ENCODE results near the gene OXLD1. TPM values are rescaled to one million over a fixed set of nuclear protein-coding genes. Genes with fewer than 3 reads are reported as not detected.

The OXLD1 gene
- total and polyA plus RNA-seq, 2 experiments from 2014 or later = 48.5 to 49.3 TPM

DNA sequence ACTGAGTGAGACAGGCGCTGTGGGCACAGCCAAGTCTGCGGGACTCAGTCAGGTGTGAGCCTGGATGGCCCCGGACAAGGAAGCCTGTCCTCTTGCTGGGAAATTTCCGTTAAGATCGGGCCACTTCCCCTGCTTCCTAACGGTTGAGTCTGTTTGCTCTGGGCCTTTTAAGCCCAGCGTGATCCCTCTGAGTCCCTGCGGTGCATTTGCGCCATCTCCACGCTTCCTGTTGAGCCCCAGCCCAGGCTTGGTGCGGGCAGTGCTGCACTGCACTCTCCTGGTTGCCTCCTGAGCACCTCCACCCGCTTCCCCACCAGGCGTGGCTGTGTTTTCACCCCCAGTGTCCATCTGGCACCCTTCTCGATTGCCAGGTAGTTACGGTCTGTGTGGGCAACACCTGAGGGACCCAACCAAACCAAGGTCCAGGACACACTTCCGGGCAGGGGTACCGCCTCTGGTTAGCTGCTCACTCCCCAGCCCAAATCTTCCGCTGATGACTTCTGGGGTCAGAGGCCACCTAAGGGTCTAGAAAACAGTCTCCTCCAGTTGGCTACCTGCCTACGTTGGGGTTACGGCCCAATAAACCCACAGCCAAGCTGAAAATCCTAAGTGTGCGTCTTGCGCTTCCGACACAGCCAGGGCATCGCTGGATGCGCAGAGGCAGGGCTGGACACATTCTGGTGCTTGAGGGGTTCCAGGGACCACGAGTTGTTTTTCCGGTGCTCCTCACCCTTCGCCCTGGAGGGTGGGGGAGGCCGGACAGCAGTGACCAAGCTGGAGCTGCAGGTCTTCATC, 44.3 kb upstream of the OXLD1 start:
- Histone ChIP-seq H3K9me2 (ENCODE audit: insufficient read depth) (no peaks in the 10 kb centered on the region), H2AFZ (no peak overlapping the region), H4K20me1 (ENCODE audit: insufficient read depth) (no peaks in the 10 kb centered on the region), H3K9ac (peak overlapping the region; percentile 58), H3K4me2 (ENCODE audit: unreplicated experiment) (peak overlapping the region; percentile 82), H3K36me3 (ENCODE audit: low read depth) (no peaks in the 10 kb centered on the region; the same call in 1 of the 2 replicates), H3K9me3 (ENCODE audit: low read depth) (no peaks in the 10 kb centered on the region), H3K27me3 (replicated peaks; ENCODE audit: insufficient read depth) (no peaks in the 10 kb centered on the region), H3F3A (ENCODE audit: insufficient read depth) (no peaks in the 10 kb centered on the region), H3K27ac (no peak overlapping the region), H3K4me1 (ENCODE audit: insufficient read depth) (peaks cover 16% of the 10 kb centered on the region), H3K4me3 (0 out of 2 replicates have a peak overlapping the region, but pooled peaks have one; percentile 76), H3K79me2 (ENCODE audit: insufficient read depth) (0 out of 2 replicates have a peak, but pooled peaks cover under 1% of the 10 kb centered on the region)
- peak; percentile 64 for DNase-seq
- in situ Hi-C loops (cut with MboI) = no loop called here
- WGBS, 2 experiments (ENCODE audit: low coverage in 1 of 2, low lambda C conversion rate in 2 of 2, missing lambda C conversion rate in 2 of 2) = 7 to 9% methylated on average over 29 of the region's 29 CpGs
- TF ChIP-seq EZH2 (IDR thresholded peaks at IDR 0.05; ENCODE audit: insufficient read depth, poor library complexity, severe bottlenecking) (no peak), EZH2phosphoT487 (IDR thresholded peaks at IDR 0.05; ENCODE audit: insufficient read depth, low read depth) (no peak)

DNA sequence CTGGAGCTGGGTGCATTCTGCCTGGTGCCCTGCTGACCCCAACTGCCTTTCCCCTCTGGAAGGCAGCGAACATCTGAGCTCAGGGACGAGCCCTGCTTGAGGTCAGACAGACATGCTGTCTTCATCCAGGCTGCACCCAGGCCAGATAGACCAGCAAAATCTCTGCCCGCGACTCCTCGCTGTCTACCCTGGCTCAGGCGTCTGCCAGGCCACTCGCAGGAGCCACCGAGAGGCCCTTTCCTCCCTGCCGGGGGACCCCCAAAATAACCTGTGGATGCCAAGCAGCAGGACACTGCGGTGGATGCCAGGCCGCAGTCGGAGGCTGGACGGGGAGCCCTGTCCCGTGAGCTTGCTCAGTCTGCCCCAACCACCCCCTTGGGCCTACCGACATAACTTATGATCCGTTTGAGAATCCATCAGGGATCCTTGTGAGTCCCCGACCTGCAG, 42.4 kb upstream of the OXLD1 start:
- Histone ChIP-seq H3K9ac (no peak overlapping the region), H4K20me1 (ENCODE audit: insufficient read depth) (no peaks in the 10 kb centered on the region), H3K9me3 (ENCODE audit: low read depth) (no peaks in the 10 kb centered on the region), H3F3A (ENCODE audit: insufficient read depth) (no peaks in the 10 kb centered on the region), H3K4me1 (ENCODE audit: insufficient read depth) (peaks cover 22% of the 10 kb centered on the region), H3K4me3 (no peak overlapping the region), H3K4me2 (ENCODE audit: unreplicated experiment) (no peak overlapping the region), H3K27ac (no peak overlapping the region), H3K79me2 (ENCODE audit: insufficient read depth) (peaks cover 20% of the 10 kb centered on the region), H2AFZ (no peak overlapping the region), H3K27me3 (replicated peaks; ENCODE audit: insufficient read depth) (no peaks in the 10 kb centered on the region), H3K9me2 (ENCODE audit: insufficient read depth) (no peaks in the 10 kb centered on the region), H3K36me3 (ENCODE audit: low read depth) (no peaks in the 10 kb centered on the region; the same call in 1 of the 2 replicates)
- in situ Hi-C loops (cut with MboI) = no loop called here
- no peak for TF ChIP-seq EZH2 (IDR thresholded peaks at IDR 0.05; ENCODE audit: insufficient read depth, poor library complexity, severe bottlenecking)
- TF ChIP-seq EZH2phosphoT487 (IDR thresholded peaks at IDR 0.05; ENCODE audit: insufficient read depth, low read depth) = no peak
- DNase-seq = no peak
- WGBS, 2 experiments (ENCODE audit: low coverage in 1 of 2, low lambda C conversion rate in 2 of 2, missing lambda C conversion rate in 2 of 2) = 72 to 77% methylated on average over 17 of the region's 17 CpGs

DNA sequence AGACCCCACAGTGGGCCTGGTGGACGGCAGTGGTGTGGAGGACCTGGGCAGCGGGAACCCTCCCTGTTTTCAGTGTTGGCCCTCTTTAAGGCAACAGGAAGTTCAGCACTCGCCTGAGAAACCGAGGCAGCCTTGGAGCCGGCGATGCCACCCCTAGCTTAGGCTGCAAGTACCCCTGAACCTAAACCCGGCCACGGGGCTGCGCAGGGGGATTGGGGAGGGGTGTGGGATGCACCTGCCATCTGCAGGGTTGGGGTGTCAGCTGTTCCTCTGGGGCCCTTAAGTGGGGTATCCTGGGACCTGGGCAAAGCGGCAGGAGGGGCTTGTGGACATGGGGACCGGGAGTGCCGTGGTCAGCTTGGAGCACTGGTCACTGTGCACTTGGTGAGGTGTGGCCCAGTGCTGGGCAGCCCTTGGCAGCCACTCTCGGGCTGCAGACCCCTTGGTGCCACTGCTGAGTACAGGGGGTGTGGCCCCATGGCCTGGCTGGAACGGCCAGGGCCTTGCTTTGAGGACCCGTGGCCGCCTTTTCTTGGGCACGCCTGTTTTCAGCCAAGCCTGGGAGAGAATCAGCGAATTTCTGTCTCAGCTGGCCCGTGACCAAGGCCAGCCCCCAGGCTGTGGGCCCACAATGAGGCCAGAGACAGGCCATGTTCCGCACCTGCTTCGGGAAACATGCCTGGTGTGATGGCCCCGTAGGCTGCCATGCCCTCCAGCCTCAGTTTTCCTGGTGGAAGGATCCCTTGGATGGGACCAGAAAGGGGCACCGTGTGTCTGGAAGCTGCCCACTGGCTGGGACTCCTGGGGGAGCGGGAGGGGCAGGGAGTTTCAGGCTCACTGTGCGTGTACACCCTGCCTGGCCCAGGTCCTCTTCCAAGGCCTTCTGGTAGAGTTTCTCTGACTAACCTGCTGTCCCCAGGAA, 41.6 kb upstream of the OXLD1 start:
- H3K27me3 ChIP-seq (replicated peaks; ENCODE audit: insufficient read depth) = no peaks in the 10 kb centered on the region
- peaks cover 20% of the 10 kb centered on the region for H3K4me1 ChIP-seq (ENCODE audit: insufficient read depth)
- no peaks in the 10 kb centered on the region for H4K20me1 ChIP-seq (ENCODE audit: insufficient read depth)
- H3K9ac ChIP-seq = no peak overlapping the region
- H3K9me3 ChIP-seq (ENCODE audit: low read depth) = no peaks in the 10 kb centered on the region
- H3K27ac ChIP-seq = no peak overlapping the region
- no peaks in the 10 kb centered on the region for H3F3A ChIP-seq (ENCODE audit: insufficient read depth)
- H3K9me2 ChIP-seq (ENCODE audit: insufficient read depth) = no peaks in the 10 kb centered on the region
- WGBS, 2 experiments (ENCODE audit: low coverage in 1 of 2, low lambda C conversion rate in 2 of 2, missing lambda C conversion rate in 2 of 2) = 74 to 83% methylated on average over 21 to 25 of the region's 25 CpGs
- H3K4me2 ChIP-seq (ENCODE audit: unreplicated experiment) = no peak overlapping the region
- no peak overlapping the region for H2AFZ ChIP-seq
- peaks cover 25% of the 10 kb centered on the region for H3K79me2 ChIP-seq (ENCODE audit: insufficient read depth)
- no peak overlapping the region for H3K4me3 ChIP-seq
- in situ Hi-C loops (cut with MboI) = no loop called here
- no peak for DNase-seq
- H3K36me3 ChIP-seq (ENCODE audit: low read depth) = no peaks in the 10 kb centered on the region; the same call in 1 of the 2 replicates
- TF ChIP-seq EZH2 (IDR thresholded peaks at IDR 0.05; ENCODE audit: insufficient read depth, poor library complexity, severe bottlenecking) = no peak
- TF ChIP-seq EZH2phosphoT487 (IDR thresholded peaks at IDR 0.05; ENCODE audit: insufficient read depth, low read depth) = no peak
